GM21367 (cell line): Measurements from ENCODE around the gene SRPK1.

ENCODE experiments used
- ATAC-seq: cut with Tn5 transposase; IDR thresholded peaks from one replicate; pipeline ENCODE4 v1.9.1; 2021; ENCODE audit not compliant: unreplicated experiment

The SRPK1 gene

GRCh38 chr6:35784200-35784599 is 136.7 kb downstream of the SRPK1 start:
- no peak for ATAC-seq
